WTC11 (cell line): ENCODE measurements around the gene TIMM23B.
"Not testable (repeated sequence)": the region's sequence is repeated elsewhere in the genome, so short reads cannot be mapped to it uniquely, and the experiment has no call there.

Experiments
- CREB1 ChIP-seq: sonication (generic); formaldehyde crosslinking; IDR thresholded peaks from 2 replicates; pipeline ENCODE4 v1.8.0; 2023; ENCODE audit warnings: mild to moderate bottlenecking, missing genetic modification reagents
- FOXP1 ChIP-seq: sonication (generic); formaldehyde crosslinking; IDR thresholded peaks from 2 replicates; pipeline ENCODE4 v1.8.0; 2022; ENCODE audit warnings: missing genetic modification reagents, mild to moderate bottlenecking, moderate library complexity, borderline replicate concordance
- SMAD3 ChIP-seq: sonication (generic); formaldehyde crosslinking; IDR thresholded peaks from 2 replicates; pipeline ENCODE4 v1.8.0; 2022; ENCODE audit warnings: missing genetic modification reagents, mild to moderate bottlenecking, borderline replicate concordance
- SP1 ChIP-seq: sonication (generic); formaldehyde crosslinking; conservative IDR thresholded peaks from 2 replicates; pipeline ENCODE4 v1.8.1; 2022; ENCODE audit warnings: missing genetic modification reagents
- TF ChIP-seq, protein P1 (sequence below): sonication (generic); formaldehyde crosslinking; IDR thresholded peaks from 2 replicates; pipeline ENCODE4 v1.8.1; 2022; ENCODE audit warnings: mild to moderate bottlenecking, moderate library complexity, missing genetic modification reagents
- TF ChIP-seq, protein P2 (sequence below): fragments of 200-600 bp; IDR thresholded peaks from 2 replicates; pipeline ENCODE4 v1.8.0; 2022; ENCODE audit warnings: antibody characterized with exemption
- TF ChIP-seq, protein P3 (sequence below): fragments of 250-450 bp; sonication (Bioruptor Pico); IDR thresholded peaks from 2 replicates; pipeline ENCODE4 v1.9.0; 2021; ENCODE audit warnings: mild to moderate bottlenecking, borderline replicate concordance

DNA sequence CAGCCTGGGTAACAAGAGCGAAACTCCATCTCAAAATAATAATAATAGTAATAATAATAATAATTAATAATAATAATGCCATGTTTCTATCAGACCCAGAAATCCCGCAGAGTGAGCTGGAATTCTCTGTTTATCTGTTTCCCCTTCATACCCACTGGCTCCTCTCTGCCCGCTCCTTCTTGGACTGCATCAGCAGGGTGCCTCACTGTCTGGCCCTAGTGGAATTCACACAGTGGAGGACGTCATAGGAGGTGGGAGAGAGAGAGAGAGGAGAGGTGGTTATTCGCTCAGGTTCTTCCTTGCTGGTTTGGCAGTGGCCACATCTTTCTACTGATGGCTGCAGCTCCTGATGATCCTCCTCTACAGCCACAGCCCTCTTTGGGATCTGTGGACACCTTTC is 75.1 kb downstream of the TIMM23B start:
- TF ChIP-seq FOXP1; SP1 (CRISPR knock-in tag); CREB1; SMAD3 (CRISPR knock-in tag): not testable (repeated sequence)
- TF ChIP-seq, protein P1, sequence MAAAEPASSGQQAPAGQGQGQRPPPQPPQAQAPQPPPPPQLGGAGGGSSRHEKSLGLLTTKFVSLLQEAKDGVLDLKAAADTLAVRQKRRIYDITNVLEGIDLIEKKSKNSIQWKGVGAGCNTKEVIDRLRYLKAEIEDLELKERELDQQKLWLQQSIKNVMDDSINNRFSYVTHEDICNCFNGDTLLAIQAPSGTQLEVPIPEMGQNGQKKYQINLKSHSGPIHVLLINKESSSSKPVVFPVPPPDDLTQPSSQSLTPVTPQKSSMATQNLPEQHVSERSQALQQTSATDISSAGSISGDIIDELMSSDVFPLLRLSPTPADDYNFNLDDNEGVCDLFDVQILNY (CRISPR knock-in tag), result not testable (repeated sequence)
- TF ChIP-seq, protein P2, sequence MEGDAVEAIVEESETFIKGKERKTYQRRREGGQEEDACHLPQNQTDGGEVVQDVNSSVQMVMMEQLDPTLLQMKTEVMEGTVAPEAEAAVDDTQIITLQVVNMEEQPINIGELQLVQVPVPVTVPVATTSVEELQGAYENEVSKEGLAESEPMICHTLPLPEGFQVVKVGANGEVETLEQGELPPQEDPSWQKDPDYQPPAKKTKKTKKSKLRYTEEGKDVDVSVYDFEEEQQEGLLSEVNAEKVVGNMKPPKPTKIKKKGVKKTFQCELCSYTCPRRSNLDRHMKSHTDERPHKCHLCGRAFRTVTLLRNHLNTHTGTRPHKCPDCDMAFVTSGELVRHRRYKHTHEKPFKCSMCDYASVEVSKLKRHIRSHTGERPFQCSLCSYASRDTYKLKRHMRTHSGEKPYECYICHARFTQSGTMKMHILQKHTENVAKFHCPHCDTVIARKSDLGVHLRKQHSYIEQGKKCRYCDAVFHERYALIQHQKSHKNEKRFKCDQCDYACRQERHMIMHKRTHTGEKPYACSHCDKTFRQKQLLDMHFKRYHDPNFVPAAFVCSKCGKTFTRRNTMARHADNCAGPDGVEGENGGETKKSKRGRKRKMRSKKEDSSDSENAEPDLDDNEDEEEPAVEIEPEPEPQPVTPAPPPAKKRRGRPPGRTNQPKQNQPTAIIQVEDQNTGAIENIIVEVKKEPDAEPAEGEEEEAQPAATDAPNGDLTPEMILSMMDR, result not testable (repeated sequence)
- TF ChIP-seq, protein P3, sequence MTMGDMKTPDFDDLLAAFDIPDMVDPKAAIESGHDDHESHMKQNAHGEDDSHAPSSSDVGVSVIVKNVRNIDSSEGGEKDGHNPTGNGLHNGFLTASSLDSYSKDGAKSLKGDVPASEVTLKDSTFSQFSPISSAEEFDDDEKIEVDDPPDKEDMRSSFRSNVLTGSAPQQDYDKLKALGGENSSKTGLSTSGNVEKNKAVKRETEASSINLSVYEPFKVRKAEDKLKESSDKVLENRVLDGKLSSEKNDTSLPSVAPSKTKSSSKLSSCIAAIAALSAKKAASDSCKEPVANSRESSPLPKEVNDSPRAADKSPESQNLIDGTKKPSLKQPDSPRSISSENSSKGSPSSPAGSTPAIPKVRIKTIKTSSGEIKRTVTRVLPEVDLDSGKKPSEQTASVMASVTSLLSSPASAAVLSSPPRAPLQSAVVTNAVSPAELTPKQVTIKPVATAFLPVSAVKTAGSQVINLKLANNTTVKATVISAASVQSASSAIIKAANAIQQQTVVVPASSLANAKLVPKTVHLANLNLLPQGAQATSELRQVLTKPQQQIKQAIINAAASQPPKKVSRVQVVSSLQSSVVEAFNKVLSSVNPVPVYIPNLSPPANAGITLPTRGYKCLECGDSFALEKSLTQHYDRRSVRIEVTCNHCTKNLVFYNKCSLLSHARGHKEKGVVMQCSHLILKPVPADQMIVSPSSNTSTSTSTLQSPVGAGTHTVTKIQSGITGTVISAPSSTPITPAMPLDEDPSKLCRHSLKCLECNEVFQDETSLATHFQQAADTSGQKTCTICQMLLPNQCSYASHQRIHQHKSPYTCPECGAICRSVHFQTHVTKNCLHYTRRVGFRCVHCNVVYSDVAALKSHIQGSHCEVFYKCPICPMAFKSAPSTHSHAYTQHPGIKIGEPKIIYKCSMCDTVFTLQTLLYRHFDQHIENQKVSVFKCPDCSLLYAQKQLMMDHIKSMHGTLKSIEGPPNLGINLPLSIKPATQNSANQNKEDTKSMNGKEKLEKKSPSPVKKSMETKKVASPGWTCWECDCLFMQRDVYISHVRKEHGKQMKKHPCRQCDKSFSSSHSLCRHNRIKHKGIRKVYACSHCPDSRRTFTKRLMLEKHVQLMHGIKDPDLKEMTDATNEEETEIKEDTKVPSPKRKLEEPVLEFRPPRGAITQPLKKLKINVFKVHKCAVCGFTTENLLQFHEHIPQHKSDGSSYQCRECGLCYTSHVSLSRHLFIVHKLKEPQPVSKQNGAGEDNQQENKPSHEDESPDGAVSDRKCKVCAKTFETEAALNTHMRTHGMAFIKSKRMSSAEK (CRISPR knock-in tag), result not testable (repeated sequence)
